Thyroid gland (tissue), 4 donors: ENCODE results near the gene MECR.

ENCODE experiments used
- POLR2A ChIP-seq, 2 donors: fragments of 450-650 bp; IDR thresholded peaks; one replicate each; pipeline ENCODE4 v1.6.1; 2017; ENCODE audit warnings: antibody characterized with exemption in 2 of 2, mild to moderate bottlenecking in 2 of 2, moderate library complexity in 1 of 2
- TF ChIP-seq, protein P1 (sequence below), 6 experiments: fragments of 200-600 bp in 3 of 6; fragments of 450-650 bp in 3 of 6; sonication (generic) in 3 of 6; IDR thresholded peaks; one replicate each; pipeline ENCODE4 v1.5.1; 2016 to 2019; ENCODE audit warnings: antibody characterized with exemption in 6 of 6, mild to moderate bottlenecking in 2 of 6, inconsistent platforms in 1 of 6, moderate library complexity in 1 of 6

DNA sequence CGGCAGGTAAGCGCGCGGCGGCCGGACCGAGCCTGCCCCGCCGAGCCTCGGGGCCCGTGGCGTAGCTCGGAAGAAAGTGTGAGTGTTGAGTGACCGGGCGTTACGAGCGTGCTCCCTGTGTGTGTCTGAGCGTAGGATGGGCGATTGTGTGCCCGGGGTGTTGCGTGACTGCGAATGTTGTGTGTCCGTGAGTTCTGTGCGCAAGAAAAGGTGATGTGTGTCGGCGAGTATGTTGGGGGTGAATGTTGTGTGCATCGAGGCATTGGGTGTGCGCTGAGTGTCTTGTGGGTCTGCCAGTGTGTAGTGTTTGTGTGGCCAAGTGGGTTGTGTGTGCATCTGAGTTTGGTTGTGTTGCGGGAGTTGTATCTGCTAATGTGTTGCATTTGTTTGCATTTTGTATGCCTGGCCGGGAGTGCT lies 6.0 kb upstream of the MECR start:
- TF ChIP-seq, protein P1, sequence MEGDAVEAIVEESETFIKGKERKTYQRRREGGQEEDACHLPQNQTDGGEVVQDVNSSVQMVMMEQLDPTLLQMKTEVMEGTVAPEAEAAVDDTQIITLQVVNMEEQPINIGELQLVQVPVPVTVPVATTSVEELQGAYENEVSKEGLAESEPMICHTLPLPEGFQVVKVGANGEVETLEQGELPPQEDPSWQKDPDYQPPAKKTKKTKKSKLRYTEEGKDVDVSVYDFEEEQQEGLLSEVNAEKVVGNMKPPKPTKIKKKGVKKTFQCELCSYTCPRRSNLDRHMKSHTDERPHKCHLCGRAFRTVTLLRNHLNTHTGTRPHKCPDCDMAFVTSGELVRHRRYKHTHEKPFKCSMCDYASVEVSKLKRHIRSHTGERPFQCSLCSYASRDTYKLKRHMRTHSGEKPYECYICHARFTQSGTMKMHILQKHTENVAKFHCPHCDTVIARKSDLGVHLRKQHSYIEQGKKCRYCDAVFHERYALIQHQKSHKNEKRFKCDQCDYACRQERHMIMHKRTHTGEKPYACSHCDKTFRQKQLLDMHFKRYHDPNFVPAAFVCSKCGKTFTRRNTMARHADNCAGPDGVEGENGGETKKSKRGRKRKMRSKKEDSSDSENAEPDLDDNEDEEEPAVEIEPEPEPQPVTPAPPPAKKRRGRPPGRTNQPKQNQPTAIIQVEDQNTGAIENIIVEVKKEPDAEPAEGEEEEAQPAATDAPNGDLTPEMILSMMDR (IDR thresholded peaks at IDR 0.05), result no peak
- TF ChIP-seq POLR2A (IDR thresholded peaks at IDR 0.05), result no peak
